Motor neuron (in vitro differentiated cells): ENCODE data around the gene TMEM117. TPM values are rescaled to one million over a fixed set of nuclear protein-coding genes. Genes with fewer than 3 reads are reported as not detected.

ENCODE experiments used
- ATAC-seq, 8 experiments: fragments of 200-7000 bp; cut with Tn5 transposase; replicated peaks in 6 of 8; 2 replicates each; pipeline ENCODE4 v1.8.0; 2021; ENCODE audit warnings: mild to moderate bottlenecking in 8 of 8, moderate library complexity in 8 of 8
- H3K27ac ChIP-seq, 2 donors: fragments of 250-450 bp; sonication (Bioruptor Pico); 2 replicates each; pipeline ENCODE4 v1.9.0; 2021; ENCODE audit warnings: antibody characterized with exemption in 2 of 2, mild to moderate bottlenecking in 2 of 2, moderate library complexity in 1 of 2
- H3K4me1 ChIP-seq, 2 donors: fragments of 250-450 bp; sonication (Bioruptor Pico); replicated peaks in 1 of 2; 2 replicates each; pipeline ENCODE4 v1.6.1; 2021; ENCODE audit warnings: antibody characterized with exemption in 2 of 2, mild to moderate bottlenecking in 2 of 2, moderate library complexity in 1 of 2
- H3K4me3 ChIP-seq, 5 donors: fragments of 250-450 bp; sonication (Bioruptor Pico); 2 replicates each; pipeline ENCODE4 v1.9.0; 2021; ENCODE audit warnings: antibody characterized with exemption in 5 of 5, mild to moderate bottlenecking in 5 of 5, moderate library complexity in 4 of 5
- WGBS, 10 experiments: fragments of 450-650 bp; shearing (Covaris generic); methylation state at CpG; one replicate each; pipeline ENCODE4 v1.0.0; 2022; 5-methylcytosine and 5-hydroxymethylcytosine counted together
- in situ Hi-C, 9 experiments: fragments of 400-800 bp; cut with MboI; loops; one replicate each; pipeline ENCODE4 v1.15.0; 2021; ENCODE audit warnings: low sequenced_read_pairs in 9 of 9, low pct_unique_long_range_greater_than_20kb in 2 of 9; ENCODE audit not compliant: unreplicated experiment in 9 of 9
- total RNA-seq, 8 experiments: library from RNA; unstranded; fragments of 300-600 nt; gene quantifications; 2 replicates each; pipeline versions ENCODE4 v1.2.3 to v1.2.4, GENCODE V29; 2022

TMEM117 gene
- total RNA-seq, 8 experiments from 2014 or later = 3.1 to 13.2 (median 7.0) TPM

DNA sequence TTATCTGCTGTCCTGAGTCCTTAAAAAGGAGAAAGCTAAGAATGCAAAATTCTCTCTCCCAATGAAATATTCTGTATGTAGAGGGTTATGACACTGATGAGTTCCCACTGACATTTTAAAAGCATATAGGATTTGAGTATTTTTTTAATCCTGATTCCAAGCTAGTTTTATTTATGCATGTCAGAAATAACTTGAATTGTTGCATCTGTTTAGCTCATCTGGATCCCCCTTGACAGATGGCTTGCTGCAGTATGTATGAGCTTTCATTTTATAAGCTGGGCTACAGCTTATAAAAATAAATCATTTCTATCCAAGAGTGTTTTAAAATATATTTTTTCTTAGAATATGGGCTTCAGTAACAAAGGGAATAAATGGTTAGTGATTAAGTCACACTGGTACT lies 545.0 kb downstream of the TMEM117 start:
- in situ Hi-C loops = no loop called here
- ATAC-seq = peak in 1 of 8 experiments; percentile 39
- no peak overlapping the region for H3K4me3 ChIP-seq
- peaks cover 11 to 46% of the 10 kb centered on the region in 2 donors for H3K4me1 ChIP-seq
- no peak overlapping the region for H3K27ac ChIP-seq

- Histone ChIP-seq H3K27ac (no peak overlapping the region), H3K4me1 (peaks cover 11 to 46% of the 10 kb centered on the region in 2 donors), H3K4me3 (no peak overlapping the region)
- no peak for ATAC-seq
- in situ Hi-C loops = no loop called here
- 77 to 100% (median 86%) methylated on average over 1 to 6 of the region's 6 CpGs; no CpG with 5 or more reads in 1 of the 10 experiments for WGBS, 10 experiments
Observed at GRCh38 chr12:44381341-44381740, 545.5 kb downstream of the TMEM117 start.

DNA sequence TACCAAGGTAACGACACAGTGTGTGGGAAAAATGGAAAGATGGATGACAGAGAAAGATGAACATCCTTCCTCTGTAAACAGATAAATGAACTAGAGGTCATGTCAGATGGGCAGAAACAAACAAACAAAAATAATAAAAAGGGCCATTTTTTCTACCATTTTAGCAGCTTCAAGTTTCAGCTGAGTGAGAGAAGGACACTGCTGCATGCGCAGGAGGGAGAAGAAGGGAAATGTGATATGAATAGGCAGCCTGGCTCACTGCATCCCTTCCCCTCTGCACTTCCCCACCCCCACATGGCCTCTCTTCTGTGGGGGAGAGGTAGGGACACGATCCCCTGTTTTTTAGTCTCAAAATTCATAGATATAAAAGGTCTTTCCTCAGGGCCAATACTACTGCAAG lies 548.3 kb downstream of the TMEM117 start:
- Histone ChIP-seq H3K27ac (no peak overlapping the region), H3K4me3 (no peak overlapping the region), H3K4me1 (peaks cover 11 to 33% of the 10 kb centered on the region in 2 donors)
- 29 to 100% (median 80%) methylated on average over 1 to 3 of the region's 3 CpGs; no CpG with 5 or more reads in 1 of the 10 experiments for WGBS, 10 experiments
- ATAC-seq = peak in 1 of 8 experiments; percentile 61
- in situ Hi-C loops = no loop called here

- in situ Hi-C loops = no loop called here
- WGBS, 10 experiments = 32 to 100% (median 84%) methylated on average over 2 to 4 of the region's 4 CpGs
- Histone ChIP-seq H3K27ac (no peak overlapping the region), H3K4me1 (peaks cover 9 to 29% of the 10 kb centered on the region in 2 donors), H3K4me3 (no peak overlapping the region)
- ATAC-seq = no peak
Observed at GRCh38 chr12:44385964-44386363, 550.1 kb downstream of the TMEM117 start.

DNA sequence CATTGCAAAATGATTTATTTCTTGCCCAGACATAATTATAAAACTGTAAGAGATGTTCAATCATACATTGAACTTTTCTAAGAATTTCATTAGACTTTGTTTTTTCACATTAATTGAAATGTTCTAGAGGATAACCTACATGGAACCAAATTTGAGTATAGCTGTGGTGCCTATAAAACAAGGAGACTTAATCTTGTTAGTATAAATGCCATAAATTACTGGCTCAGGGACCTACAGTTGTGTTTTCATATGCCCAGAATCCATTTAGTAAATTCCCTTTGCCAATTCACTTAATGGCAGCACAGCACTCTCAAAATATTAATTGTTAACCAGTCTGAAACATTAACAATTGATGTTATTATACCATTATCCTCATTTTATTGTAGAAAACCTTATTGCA lies 551.7 kb downstream of the TMEM117 start:
- Histone ChIP-seq H3K27ac (no peak overlapping the region), H3K4me3 (no peak overlapping the region), H3K4me1 (peaks cover 9 to 21% of the 10 kb centered on the region in 2 donors)
- peak in 3 of 8 experiments; percentile 59 to 89 (median 64) for ATAC-seq
- in situ Hi-C loops = no loop called here

DNA sequence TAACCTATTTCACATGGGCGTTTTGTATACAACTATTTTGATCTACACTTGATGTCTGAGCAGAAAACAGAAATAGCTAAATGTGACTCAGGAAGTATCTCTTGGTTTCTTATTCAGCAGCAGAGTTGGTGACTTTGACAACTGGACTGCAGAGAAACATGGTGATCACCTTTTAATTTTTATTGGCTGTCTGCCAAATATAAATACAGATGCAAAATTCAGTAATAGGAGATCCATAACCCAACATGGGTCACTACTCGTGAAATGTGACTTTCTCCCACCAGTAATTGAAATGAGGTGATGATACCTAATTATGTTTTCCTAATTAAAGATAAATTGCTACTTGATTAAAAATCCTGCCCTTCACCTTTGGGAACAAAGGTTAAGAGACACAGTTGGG lies 553.2 kb downstream of the TMEM117 start:
- in situ Hi-C loops = no loop called here
- peaks cover 4 to 13% of the 10 kb centered on the region in 2 donors for H3K4me1 ChIP-seq
- ATAC-seq = no peak
- WGBS, 10 experiments = 40 to 100% (median 85%) methylated on average over 1 to 2 of the region's 2 CpGs; no CpG with 5 or more reads in 1 of the 10 experiments
- no peak overlapping the region for H3K4me3 ChIP-seq
- no peak overlapping the region for H3K27ac ChIP-seq

GRCh38 chr12:44389896-44390295 lies 554.0 kb downstream of the TMEM117 start:
- in situ Hi-C loops = no loop called here
- H3K27ac ChIP-seq = no peak overlapping the region
- 0 to 100% (median 79%) methylated on average over 1 of the region's 1 CpG for WGBS, 10 experiments
- no peak overlapping the region for H3K4me3 ChIP-seq
- peaks cover 0 to 4% of the 10 kb centered on the region in 2 donors for H3K4me1 ChIP-seq
- peak in 1 of 8 experiments; percentile 80 for ATAC-seq

GRCh38 chr12:44397631-44398030 lies 561.8 kb downstream of the TMEM117 start:
- Histone ChIP-seq H3K27ac (no peak overlapping the region), H3K4me1 (peaks cover 0 to 11% of the 10 kb centered on the region in 2 donors), H3K4me3 (no peak overlapping the region)
- WGBS, 10 experiments = 28 to 94% (median 80%) methylated on average over 1 to 3 of the region's 3 CpGs; no CpG with 5 or more reads in 2 of the 10 experiments
- in situ Hi-C loops = no loop called here
- ATAC-seq = peak in 3 of 8 experiments; percentile 35 to 70 (median 43)

DNA sequence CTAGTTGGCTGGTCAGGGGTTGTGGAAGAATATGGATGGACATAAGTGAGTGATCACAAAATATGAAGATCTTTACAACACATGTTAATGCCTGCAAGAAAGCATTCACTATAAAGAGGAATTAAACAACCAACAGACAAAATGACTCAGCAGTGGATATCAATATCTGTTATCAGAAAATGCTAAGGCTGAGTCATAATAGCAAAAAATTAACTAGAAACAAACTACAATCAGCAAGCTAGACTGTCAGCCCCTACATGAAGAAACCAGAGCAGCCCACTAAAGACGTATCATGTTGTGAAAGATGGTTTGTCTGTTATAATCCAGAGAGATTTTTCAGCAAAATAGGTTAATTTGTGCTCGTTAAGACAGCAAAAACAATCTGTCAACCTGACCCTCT lies 567.3 kb downstream of the TMEM117 start:
- H3K4me3 ChIP-seq = no peak overlapping the region
- 0 to 80% (median 56%) methylated on average over 1 to 2 of the region's 2 CpGs; no CpG with 5 or more reads in 3 of the 10 experiments for WGBS, 10 experiments
- peaks cover 0 to 25% of the 10 kb centered on the region in 2 donors for H3K4me1 ChIP-seq
- in situ Hi-C loops = no loop called here
- no peak overlapping the region for H3K27ac ChIP-seq
- no peak for ATAC-seq

DNA sequence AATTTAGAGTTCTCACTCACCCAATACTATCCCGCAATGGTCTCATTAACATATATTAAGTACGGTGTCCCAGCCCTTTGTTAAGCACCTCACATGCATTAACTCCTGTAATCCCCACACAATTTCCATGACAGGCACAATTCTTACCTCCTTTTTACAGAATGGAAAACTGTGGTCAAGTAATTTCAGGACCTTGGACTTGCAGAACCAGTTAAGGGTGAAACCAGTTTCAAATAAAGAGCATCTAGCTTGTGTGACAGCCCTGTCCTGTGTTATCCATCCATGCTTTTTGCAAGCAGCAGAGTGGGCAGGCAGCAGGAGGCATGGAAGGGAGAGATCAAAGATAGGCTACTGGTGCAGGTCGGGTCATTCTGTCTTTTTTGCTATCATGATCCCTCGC lies 569.4 kb downstream of the TMEM117 start:
- WGBS, 10 experiments = 20 to 73% (median 46%) methylated on average over 2 to 4 of the region's 4 CpGs; no CpG with 5 or more reads in 1 of the 10 experiments

DNA sequence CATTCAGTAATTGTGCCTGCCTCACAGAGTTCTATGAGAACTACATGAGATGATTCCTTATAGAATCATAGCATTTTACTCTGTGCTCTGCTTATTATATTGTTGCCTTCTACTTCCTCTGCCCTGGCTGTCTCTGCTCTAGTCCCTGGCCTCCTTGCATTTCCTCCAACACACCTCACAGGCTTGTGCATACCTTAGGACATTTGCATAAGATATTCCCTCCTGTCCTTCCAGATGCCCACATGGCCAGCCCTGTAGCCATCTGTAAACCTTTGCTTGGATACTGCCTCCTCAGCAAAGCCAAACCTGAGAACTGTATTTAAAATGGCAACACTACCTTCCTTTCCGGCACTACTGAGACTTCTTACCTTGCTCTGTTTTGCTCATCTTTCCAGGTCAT lies 586.7 kb downstream of the TMEM117 start:
- WGBS, 10 experiments = 83 to 100% (median 100%) methylated on average over 1 of the region's 1 CpG; no CpG with 5 or more reads in 4 of the 10 experiments
- Histone ChIP-seq H3K4me1 (no peaks in the 10 kb centered on the region), H3K27ac (no peak overlapping the region), H3K4me3 (no peak overlapping the region)
- in situ Hi-C loops = no loop called here
- ATAC-seq = peak in 2 of 8 experiments; percentile 24 to 48

More for the DNA sequence above, 569.4 kb downstream of the TMEM117 start:
- no peak for ATAC-seq
- H3K4me3 ChIP-seq = no peak overlapping the region
- peaks cover 0 to 25% of the 10 kb centered on the region in 2 donors for H3K4me1 ChIP-seq
- in situ Hi-C loops = no loop called here
- no peak overlapping the region for H3K27ac ChIP-seq

DNA sequence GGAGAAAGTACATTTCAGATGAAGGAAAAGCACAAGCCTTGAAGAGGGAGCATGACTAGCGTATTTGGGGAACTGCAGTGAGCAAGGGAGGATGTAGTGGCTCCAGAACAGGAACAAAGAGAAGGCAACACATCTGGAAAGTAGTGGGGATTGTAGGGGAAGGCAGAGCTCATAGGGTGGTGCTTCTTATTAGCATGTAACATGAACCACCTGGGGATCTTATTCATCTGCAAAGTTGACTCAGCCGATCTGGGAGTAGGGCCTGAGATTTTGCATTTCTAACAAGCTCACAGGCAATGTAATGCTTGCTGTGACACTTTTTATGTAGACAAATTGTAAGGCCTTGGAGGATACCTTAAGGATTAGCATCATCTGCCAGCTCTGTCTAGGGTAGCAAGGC lies 592.9 kb downstream of the TMEM117 start:
- H3K27ac ChIP-seq = no peak overlapping the region

DNA sequence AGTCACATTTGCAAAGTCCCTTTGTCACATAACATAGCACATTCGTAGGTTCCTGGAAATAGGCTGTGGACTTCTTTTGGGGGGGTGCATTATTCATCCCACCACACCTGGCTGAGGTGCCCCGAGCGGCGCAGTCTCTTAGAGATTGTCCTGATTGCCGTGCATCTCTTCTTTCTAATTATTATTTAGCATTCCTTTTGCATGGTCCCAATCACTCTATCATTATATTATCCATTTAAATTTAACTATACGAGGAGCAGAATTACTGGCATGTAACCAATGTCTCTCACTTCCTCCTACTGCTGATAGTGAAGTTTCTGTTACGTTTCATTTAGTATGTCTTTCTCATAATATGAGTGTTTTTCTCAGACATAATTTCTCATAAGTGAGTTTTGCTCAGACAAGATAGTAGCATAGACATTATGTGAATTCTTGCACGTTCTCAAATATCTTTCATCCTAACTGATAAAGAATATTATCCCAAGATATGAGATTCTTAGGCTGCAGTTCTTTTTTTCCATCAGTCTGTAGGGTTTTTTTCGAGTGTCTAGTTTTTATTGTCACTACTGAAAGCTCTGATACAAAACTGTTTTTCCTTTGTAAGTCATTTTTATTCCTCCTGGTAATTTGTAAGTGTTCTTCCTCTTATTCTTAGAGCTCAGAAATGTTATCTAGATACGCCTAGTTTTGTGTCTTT lies 595.9 kb downstream of the TMEM117 start:
- in situ Hi-C loops = no loop called here

More for the DNA sequence above, 592.9 kb downstream of the TMEM117 start:
- in situ Hi-C loops = no loop called here
- Histone ChIP-seq H3K4me3 (no peak overlapping the region), H3K4me1 (no peaks in the 10 kb centered on the region)
- 0 to 60% (median 11%) methylated on average over 1 to 2 of the region's 2 CpGs; no CpG with 5 or more reads in 1 of the 10 experiments for WGBS, 10 experiments
- peak in 3 of 8 experiments; percentile 87 to 100 (median 100) for ATAC-seq

DNA sequence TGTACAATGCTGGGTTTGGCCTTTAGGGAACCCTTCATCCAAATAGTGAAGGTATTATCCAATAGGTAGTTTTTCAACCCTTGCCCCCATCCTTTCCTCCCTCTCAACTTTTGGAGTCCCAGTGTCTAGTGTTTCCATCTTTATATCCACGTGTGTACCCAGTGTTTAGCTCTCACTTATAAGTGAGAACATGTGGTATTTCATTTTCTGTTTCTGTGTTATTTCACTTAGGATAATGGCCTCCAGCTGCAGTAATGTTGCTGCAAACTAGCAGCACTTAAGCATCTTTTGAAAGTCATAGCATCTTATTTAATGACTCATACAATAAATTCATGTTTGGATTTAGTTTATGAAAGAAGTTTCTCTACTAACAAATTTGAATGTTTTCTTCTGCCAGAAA lies 597.8 kb downstream of the TMEM117 start:
- Histone ChIP-seq H3K4me3 (no peak overlapping the region), H3K4me1 (no peaks in the 10 kb centered on the region), H3K27ac (no peak overlapping the region)
- in situ Hi-C loops = no loop called here
- 0 to 83% (median 50%) methylated on average over 1 of the region's 1 CpG; no CpG with 5 or more reads in 3 of the 10 experiments for WGBS, 10 experiments
- no peak for ATAC-seq

More for the DNA sequence above, 595.9 kb downstream of the TMEM117 start:
- 42 to 91% (median 63%) methylated on average over 2 to 10 of the region's 10 CpGs for WGBS, 10 experiments
- ATAC-seq = no peak
- no peaks in the 10 kb centered on the region for H3K4me1 ChIP-seq
- no peak overlapping the region for H3K4me3 ChIP-seq
- no peak overlapping the region for H3K27ac ChIP-seq
